Thoracic aorta (tissue), 2 donors: ENCODE measurements around the gene L1CAM. TPM values are rescaled to one million over a fixed set of nuclear protein-coding genes. Genes with fewer than 3 reads are reported as not detected.

Source experiments
- ATAC-seq: fragments of 150-250 bp; one replicate; pipeline ENCODE4 v1.8.0; 2017; ENCODE audit warnings: low read depth; ENCODE audit not compliant: insufficient number of reproducible peaks, low FRiP score
- DNase-seq: peaks from one replicate; pipeline ENCODE4 v3.0.0-alpha.2; 2020; ENCODE audit warnings: low spot score
- H3K27ac ChIP-seq, 2 donors: fragments of 200-600 bp; sonication (generic); 1 replicate in 1 of 2; 2 replicates in 1 of 2; pipeline ENCODE4 v1.5.1; 2016; ENCODE audit warnings: mild to moderate bottlenecking in 2 of 2, moderate library complexity in 2 of 2
- H3K27me3 ChIP-seq: fragments of 200-600 bp; sonication (generic); replicated peaks from 2 replicates; pipeline ENCODE4 v1.6.0; 2016; ENCODE audit warnings: mild to moderate bottlenecking; ENCODE audit not compliant: insufficient read depth
- H3K36me3 ChIP-seq: fragments of 200-600 bp; sonication (generic); one replicate; pipeline ENCODE4 v1.5.1; 2016
- H3K4me1 ChIP-seq, 2 donors: fragments of 200-600 bp; sonication (generic); 1 replicate in 1 of 2; 2 replicates in 1 of 2; pipeline versions ENCODE4 v1.5.1 to v1.6.0; 2016; ENCODE audit warnings: low read depth in 2 of 2, mild to moderate bottlenecking in 1 of 2; ENCODE audit not compliant: control insufficient read depth in 1 of 2
- H3K4me3 ChIP-seq: fragments of 200-600 bp; sonication (generic); 2 replicates; pipeline ENCODE4 v1.5.1; 2016; ENCODE audit warnings: mild to moderate bottlenecking
- H3K9me3 ChIP-seq: fragments of 200-600 bp; sonication (generic); 2 replicates; pipeline ENCODE4 v1.5.1; 2016
- total RNA-seq, 2 donors: library from RNA; depleted of rRNA; stranded (reverse); fragments of >200 nt; gene quantifications; one replicate each; pipeline versions ENCODE4 v1.1.0 to v1.2.3, GENCODE V29; 2016
- TF ChIP-seq, protein P1 (sequence below): fragments of 200-600 bp; sonication (generic); IDR thresholded peaks from one replicate; pipeline ENCODE4 v1.5.1; 2019; ENCODE audit warnings: antibody characterized with exemption

L1CAM gene
- total RNA-seq, 2 donors from 2014 or later = 1.1 to 18.3 TPM

DNA sequence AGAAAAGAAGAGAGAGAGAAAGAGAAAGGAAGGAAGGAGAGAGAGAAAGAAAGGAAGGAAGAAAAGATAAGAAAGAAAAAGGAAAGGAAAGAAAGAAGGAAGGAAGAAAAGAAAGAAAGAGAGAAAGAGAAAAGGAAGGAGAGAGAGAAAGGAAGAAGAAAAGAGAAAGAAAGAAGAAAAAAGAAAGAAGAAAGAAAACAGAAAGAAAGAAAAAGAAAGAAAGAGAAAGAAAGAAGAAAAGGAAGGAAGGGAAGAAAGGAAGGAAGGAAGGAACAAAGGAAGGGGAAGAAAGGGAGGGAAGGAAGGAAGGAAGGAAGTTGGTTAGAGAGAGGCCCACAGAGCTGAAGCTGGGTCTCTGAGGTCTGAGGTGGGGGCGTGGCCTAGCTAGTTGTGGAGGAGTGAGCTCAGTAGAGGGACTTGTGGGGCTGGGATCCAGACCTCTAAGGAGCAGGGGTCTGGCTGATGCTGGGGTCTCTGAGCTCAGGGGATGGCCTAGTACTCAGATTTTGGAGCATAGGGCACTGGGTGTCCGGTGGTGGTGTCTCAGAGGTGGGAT, 28.5 kb downstream of the L1CAM start:
- DNase-seq = no peak

DNA sequence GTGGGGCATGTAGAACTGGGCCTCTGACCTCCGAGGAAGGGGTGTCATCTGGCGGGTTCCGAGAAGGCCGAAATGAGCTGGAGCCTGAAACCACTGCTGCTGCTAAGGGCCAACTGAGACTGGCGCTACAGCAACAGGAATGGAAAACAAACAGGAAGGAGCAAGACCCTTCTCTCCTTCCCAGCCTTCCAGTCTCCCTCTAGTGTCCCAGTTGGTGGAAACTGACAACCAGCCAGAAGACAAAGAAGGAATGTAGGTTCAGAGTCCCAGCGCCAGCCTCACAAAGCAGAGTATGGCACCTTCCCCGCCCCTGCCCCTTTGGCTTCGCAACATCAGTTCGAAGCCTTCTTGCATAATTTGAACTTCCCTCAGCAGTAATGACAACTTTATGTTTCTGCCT, 31.3 kb downstream of the L1CAM start:
- no peaks in the 10 kb centered on the region for H3K36me3 ChIP-seq
- no peaks in the 10 kb centered on the region for H3K4me1 ChIP-seq
- DNase-seq (no peak), ATAC-seq (no peak)
- H3K27me3 ChIP-seq = no peaks in the 10 kb centered on the region
- no peaks in the 10 kb centered on the region for H3K9me3 ChIP-seq
- no peak overlapping the region for H3K27ac ChIP-seq
- TF ChIP-seq, protein P1, sequence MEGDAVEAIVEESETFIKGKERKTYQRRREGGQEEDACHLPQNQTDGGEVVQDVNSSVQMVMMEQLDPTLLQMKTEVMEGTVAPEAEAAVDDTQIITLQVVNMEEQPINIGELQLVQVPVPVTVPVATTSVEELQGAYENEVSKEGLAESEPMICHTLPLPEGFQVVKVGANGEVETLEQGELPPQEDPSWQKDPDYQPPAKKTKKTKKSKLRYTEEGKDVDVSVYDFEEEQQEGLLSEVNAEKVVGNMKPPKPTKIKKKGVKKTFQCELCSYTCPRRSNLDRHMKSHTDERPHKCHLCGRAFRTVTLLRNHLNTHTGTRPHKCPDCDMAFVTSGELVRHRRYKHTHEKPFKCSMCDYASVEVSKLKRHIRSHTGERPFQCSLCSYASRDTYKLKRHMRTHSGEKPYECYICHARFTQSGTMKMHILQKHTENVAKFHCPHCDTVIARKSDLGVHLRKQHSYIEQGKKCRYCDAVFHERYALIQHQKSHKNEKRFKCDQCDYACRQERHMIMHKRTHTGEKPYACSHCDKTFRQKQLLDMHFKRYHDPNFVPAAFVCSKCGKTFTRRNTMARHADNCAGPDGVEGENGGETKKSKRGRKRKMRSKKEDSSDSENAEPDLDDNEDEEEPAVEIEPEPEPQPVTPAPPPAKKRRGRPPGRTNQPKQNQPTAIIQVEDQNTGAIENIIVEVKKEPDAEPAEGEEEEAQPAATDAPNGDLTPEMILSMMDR = no peak
- H3K4me3 ChIP-seq = no peak overlapping the region

More for the DNA sequence above, 28.5 kb downstream of the L1CAM start:
- Histone ChIP-seq H3K4me3 (no peak overlapping the region), H3K36me3 (no peaks in the 10 kb centered on the region), H3K9me3 (no peaks in the 10 kb centered on the region), H3K27ac (no peak overlapping the region), H3K27me3 (no peaks in the 10 kb centered on the region), H3K4me1 (no peaks in the 10 kb centered on the region)
- ATAC-seq = no peak
- TF ChIP-seq, protein P1 = no peak

DNA sequence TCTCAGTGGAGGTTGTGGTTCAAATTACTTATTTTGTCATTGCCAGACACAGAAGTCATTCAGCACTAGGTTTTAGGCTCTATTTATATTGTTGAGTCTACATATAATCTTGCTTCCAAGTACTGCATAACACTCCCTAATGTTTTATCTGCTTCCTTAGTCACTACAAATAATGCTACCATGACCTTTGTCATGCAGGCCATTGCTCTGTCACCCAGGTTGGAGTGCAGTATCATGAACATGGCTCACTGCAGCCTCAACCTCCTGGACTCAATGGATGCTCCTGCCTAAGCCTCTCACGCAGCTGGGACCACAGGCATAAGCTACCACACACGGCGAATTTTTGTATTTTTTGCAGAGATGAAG, 32.1 kb downstream of the L1CAM start:
- no peak overlapping the region for H3K4me3 ChIP-seq
- no peaks in the 10 kb centered on the region for H3K4me1 ChIP-seq
- no peaks in the 10 kb centered on the region for H3K9me3 ChIP-seq
- H3K27me3 ChIP-seq = no peaks in the 10 kb centered on the region
- ATAC-seq (no peak), DNase-seq (no peak)
- no peak overlapping the region for H3K27ac ChIP-seq
- TF ChIP-seq, protein P1 = no peak
- H3K36me3 ChIP-seq = no peaks in the 10 kb centered on the region

DNA sequence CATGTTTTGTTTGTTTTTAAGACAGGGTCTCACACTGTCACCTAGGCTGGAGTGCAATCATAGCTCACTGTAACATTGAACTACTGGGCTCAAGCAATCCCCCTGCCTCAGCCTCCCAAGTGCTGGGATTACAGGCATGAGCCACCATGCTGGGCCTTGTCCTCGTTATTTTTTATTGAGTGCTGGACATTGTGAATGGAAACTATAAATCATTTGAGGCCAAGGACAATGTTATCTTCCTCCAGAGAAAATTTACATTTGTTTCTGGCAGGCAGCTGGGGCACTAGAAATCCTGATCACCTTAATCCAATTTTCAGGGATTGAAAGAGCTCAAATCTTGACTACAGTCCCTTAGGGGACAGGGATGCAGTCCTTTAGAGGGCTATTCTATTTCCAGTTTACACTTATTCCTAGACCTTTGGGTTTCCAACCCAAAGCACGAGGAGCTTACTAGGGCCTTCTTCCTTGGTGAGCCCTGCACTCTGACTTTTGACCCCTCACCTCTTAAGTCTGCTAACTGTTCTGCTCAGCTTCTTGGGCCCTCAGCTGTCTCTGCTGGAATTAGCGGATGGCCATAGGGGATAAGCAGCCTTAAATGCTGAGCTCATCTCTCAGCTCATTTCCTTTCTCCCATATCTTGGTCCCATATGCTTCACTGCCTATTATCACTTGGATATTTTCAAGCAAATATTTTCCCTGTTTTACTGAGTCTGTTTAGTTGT, 32.6 kb downstream of the L1CAM start:
- no peaks in the 10 kb centered on the region for H3K9me3 ChIP-seq
- H3K27me3 ChIP-seq = no peaks in the 10 kb centered on the region
- H3K4me3 ChIP-seq = no peak overlapping the region
- no peak for DNase-seq
- no peak overlapping the region for H3K27ac ChIP-seq
- TF ChIP-seq, protein P1 = no peak
- H3K36me3 ChIP-seq = no peaks in the 10 kb centered on the region
- H3K4me1 ChIP-seq = no peaks in the 10 kb centered on the region
- ATAC-seq = no peak

DNA sequence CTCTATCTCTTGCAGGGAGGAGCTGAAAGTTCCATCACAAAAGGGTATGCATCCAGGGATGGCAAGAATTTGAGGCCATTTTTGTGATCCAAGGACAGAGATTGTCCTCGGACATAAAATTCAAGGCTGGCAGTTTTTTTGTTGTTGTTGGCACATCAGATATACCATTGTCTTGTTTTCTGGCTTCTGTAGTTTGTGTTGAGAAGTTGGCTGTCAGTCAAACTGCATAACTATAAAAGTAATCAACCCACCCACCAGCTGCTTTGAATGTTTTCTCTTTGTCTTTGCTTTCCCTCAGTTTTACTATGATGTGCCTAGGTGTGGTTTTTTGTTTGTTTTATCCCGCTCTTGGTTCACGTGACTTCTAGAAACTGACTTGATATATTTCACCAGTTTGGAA, 34.0 kb downstream of the L1CAM start:
- no peak for DNase-seq
- TF ChIP-seq, protein P1 = no peak
- no peak for ATAC-seq
- no peaks in the 10 kb centered on the region for H3K27me3 ChIP-seq
- H3K9me3 ChIP-seq = no peaks in the 10 kb centered on the region
- no peaks in the 10 kb centered on the region for H3K4me1 ChIP-seq
- no peaks in the 10 kb centered on the region for H3K36me3 ChIP-seq
- H3K27ac ChIP-seq = no peak overlapping the region
- no peak overlapping the region for H3K4me3 ChIP-seq
